ENCODE measurements around the gene DGKB.

DGKB gene

GRCh38 chr7:14687777-14688176 is 214.8 kb downstream of the DGKB start:
- CTCF ChIA-PET = no interaction called here
- TF ChIP-seq CTCF (IDR thresholded peaks at IDR 0.05; ENCODE audit: control extremely low read depth, extremely low read depth, low read depth, missing control alignments) = no peak
- POLR2A ChIA-PET = no interaction called here
- DNase-seq (ENCODE audit: extremely low spot score) = no peak

- TF ChIP-seq CTCF (IDR thresholded peaks at IDR 0.05; ENCODE audit: control extremely low read depth, extremely low read depth, low read depth, missing control alignments) = no peak
- POLR2A ChIA-PET = no interaction called here
- DNase-seq (ENCODE audit: extremely low spot score) = no peak
- CTCF ChIA-PET = no interaction called here
Measured at GRCh38 chr7:14687241-14687640, 215.3 kb downstream of the DGKB start.

- no peak for TF ChIP-seq CTCF (IDR thresholded peaks at IDR 0.05; ENCODE audit: control extremely low read depth, extremely low read depth, low read depth, missing control alignments)
- CTCF ChIA-PET = no interaction called here
- POLR2A ChIA-PET = no interaction called here
- no peak for DNase-seq (ENCODE audit: extremely low spot score)
Measured at GRCh38 chr7:14685167-14685566, 217.4 kb downstream of the DGKB start.

- ChIA-PET CTCF (interaction anchor here (4.1 kb wide), 1 partner anchor 9 kb away, joined by 47 read pairs; no protein-coding TSS in a partner anchor), POLR2A (no interaction called here)
- no peak for DNase-seq (ENCODE audit: extremely low spot score)
- TF ChIP-seq CTCF (IDR thresholded peaks at IDR 0.05; ENCODE audit: control extremely low read depth, extremely low read depth, low read depth, missing control alignments) = no peak
Measured at GRCh38 chr7:14682910-14683465, 219.6 kb downstream of the DGKB start.

- DNase-seq (ENCODE audit: extremely low spot score) = no peak
- ChIA-PET CTCF (interaction anchor here (1.3 kb wide), 1 partner anchor 14 kb away, joined by 3 read pairs; no protein-coding TSS in a partner anchor), POLR2A (no interaction called here)
- TF ChIP-seq CTCF (IDR thresholded peaks at IDR 0.05; ENCODE audit: control extremely low read depth, extremely low read depth, low read depth, missing control alignments) = no peak
Measured at GRCh38 chr7:14676896-14677295, 225.7 kb downstream of the DGKB start.

- POLR2A ChIA-PET = no interaction called here
Measured at GRCh38 chr7:14673202-14673601, 229.3 kb downstream of the DGKB start.

More at GRCh38 chr7:14673202-14673601, 229.3 kb downstream of the DGKB start:
- no peak for TF ChIP-seq CTCF (IDR thresholded peaks at IDR 0.05; ENCODE audit: control extremely low read depth, extremely low read depth, low read depth, missing control alignments)
- CTCF ChIA-PET = interaction anchor here (3.8 kb wide), 1 partner anchor 18 kb away, joined by 12 read pairs; no protein-coding TSS in a partner anchor
- DNase-seq (ENCODE audit: extremely low spot score) = no peak

Data from GM10248 (cell line).